NCI-H2196 treated with DMSO at 0.1 percent for 48 hours (cell line): Measurements from ENCODE around the gene TAOK1.

Experiments
- DNase-seq: peaks from one replicate; lab custom pipeline; 2025; ENCODE audit not compliant: unreplicated experiment; lab: John Stamatoyannopoulos, UW

The TAOK1 gene

GRCh38 chr17:29593591-29594518, 203.7 kb downstream of the TAOK1 start:
- no peak for DNase-seq

DNA sequence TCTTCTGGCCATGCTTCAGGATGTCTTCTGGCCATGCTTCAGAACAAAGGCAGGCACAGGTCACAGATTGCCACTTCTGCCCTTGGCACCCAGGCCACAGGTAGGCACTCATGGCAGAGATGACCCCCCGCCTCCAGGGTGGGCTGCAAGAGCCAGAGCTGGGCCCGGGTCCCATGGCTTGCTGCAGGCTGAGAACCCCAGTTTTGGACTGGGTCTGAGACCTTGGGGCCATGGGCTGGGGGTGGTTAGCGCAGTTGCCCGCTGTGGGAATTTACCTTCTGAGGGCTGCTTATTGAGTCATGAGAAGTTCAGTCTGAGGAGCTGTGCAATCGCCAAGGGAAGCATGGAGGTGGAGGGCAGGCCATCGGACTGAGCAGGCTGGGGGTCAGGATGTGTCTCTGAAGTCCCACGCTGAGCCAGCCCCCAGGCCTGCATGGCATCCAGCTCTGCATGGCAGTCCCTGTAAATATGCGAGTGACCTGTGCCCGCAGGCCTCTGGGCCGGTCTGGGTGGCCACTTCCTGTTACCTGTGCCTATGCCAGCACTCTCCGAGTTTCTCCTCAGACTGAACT, 204.4 kb downstream of the TAOK1 start:
- DNase-seq: no peak

- no peak for DNase-seq
Measured at GRCh38 chr17:29595107-29595942, 205.2 kb downstream of the TAOK1 start.

GRCh38 chr17:29595943-29596774, 206.0 kb downstream of the TAOK1 start:
- DNase-seq: no peak

- no peak for DNase-seq
Measured at GRCh38 chr17:29596811-29597210, 206.6 kb downstream of the TAOK1 start.

GRCh38 chr17:29597361-29598172, 207.4 kb downstream of the TAOK1 start:
- DNase-seq: no peak
